Measurements from ENCODE around the gene TBX1. TPM values are rescaled to one million over a fixed set of nuclear protein-coding genes. Genes with fewer than 3 reads are reported as not detected.

Gene TBX1
- total RNA-seq, 2 experiments from 2014 or later = not detected

- no peaks in the 10 kb centered on the region for H3K4me1 Mint-ChIP-seq
Observed at GRCh38 chr22:19740586-19740985, 20.0 kb upstream of the TBX1 start.

DNA sequence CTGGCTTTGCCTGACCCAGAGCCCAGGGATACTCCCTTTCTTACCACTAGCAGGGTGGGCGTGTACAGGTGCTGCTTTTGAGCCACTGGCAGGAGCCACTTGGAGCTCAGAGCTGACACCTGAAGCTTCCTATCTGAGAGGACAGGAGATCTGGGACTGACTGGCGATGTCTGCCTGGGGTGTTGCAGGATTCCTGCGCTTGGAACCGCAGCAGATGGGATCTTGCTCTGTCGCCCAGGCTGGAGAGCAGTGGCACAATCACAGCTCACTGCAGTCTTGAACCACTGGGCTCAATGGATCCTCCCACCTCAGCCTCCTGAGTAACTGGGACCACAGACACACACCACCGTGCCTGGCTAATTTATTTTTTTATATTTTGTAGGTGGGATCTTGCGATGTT is 19.5 kb upstream of the TBX1 start:
- no peaks in the 10 kb centered on the region for H3K36me3 Mint-ChIP-seq
- no peak for DNase-seq
- H3K27me3 Mint-ChIP-seq = no peaks in the 10 kb centered on the region
- no peaks in the 10 kb centered on the region for H3K4me1 Mint-ChIP-seq
- H3K9me3 Mint-ChIP-seq = no peaks in the 10 kb centered on the region
- no peak overlapping the region for H3K4me3 Mint-ChIP-seq
- H3K27ac Mint-ChIP-seq = no peak overlapping the region

More at GRCh38 chr22:19740586-19740985, 20.0 kb upstream of the TBX1 start:
- no peaks in the 10 kb centered on the region for H3K9me3 Mint-ChIP-seq
- DNase-seq = no peak
- H3K27ac Mint-ChIP-seq = no peak overlapping the region
- no peaks in the 10 kb centered on the region for H3K27me3 Mint-ChIP-seq
- no peaks in the 10 kb centered on the region for H3K36me3 Mint-ChIP-seq
- no peak overlapping the region for H3K4me3 Mint-ChIP-seq

DNA sequence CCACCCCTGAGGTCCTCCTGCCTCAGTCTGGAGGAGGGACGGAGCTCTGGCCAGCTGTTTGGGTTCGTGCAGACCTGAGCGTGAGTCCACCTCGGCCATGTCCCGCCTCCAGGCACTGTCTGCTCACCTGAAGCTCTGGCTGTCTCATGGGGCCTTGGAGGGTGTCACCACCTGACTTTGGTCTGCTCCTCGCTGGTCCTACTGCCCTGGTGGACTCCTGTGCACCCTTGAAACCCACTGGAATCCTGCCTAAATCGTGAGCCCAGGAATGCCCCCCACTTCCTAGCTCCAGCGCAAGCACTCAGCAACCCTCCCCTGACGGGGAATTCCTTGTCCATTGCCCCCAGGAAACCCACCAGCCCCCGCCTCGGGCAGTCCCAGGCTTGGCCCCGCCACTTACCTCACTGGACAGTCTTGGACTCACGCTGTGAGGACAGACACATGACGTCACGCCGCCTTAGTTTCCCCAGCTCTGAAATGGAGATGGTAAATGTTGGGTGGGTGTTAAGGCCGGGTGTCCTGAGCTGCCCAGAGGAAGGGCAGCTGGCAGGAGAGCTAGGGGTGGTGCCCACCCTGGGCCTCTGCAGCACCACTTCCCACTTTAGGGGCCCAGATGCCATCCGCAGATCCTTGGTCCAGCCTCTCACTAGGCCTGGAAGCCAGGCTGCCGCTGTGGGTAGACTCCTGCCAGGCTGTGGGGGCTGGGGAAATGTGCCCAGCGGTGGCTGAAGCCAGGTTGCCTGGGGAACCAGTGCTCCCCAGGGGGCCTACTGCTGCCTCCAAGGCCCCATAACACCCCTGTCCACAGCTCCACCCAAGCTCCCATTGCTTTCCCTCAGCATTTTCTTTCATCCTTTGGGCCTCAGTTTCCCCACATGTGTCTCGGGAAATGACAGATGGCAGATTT is 18.2 kb upstream of the TBX1 start:
- Mint-ChIP-seq H3K4me1 (no peaks in the 10 kb centered on the region), H3K27ac (no peak overlapping the region), H3K9me3 (no peaks in the 10 kb centered on the region), H3K27me3 (no peaks in the 10 kb centered on the region), H3K4me3 (no peak overlapping the region), H3K36me3 (no peaks in the 10 kb centered on the region)
- DNase-seq = no peak

DNA sequence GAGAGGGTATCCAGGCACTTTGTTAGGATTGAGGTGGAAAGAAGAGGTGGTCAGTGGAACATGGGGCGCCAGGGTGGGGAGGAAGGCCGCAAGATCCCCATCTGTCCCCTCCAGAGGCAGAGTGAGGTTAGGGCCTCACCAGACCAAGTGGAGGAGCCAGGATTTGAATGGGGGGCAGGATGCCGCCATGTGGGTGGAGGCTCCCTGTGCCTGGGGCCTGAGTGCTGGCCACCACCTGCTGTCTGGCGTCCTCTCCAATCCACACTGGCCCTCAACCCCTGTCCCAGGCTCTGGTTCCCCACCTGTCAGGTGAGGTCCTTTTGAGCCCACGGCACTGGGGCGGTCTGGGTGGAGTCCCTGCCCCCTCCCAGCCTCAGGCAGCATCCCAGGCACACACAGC is 17.5 kb upstream of the TBX1 start:
- H3K36me3 Mint-ChIP-seq = no peaks in the 10 kb centered on the region
- H3K4me3 Mint-ChIP-seq = no peak overlapping the region
- DNase-seq = no peak
- no peaks in the 10 kb centered on the region for H3K4me1 Mint-ChIP-seq
- H3K9me3 Mint-ChIP-seq = no peaks in the 10 kb centered on the region
- no peak overlapping the region for H3K27ac Mint-ChIP-seq
- no peaks in the 10 kb centered on the region for H3K27me3 Mint-ChIP-seq

DNA sequence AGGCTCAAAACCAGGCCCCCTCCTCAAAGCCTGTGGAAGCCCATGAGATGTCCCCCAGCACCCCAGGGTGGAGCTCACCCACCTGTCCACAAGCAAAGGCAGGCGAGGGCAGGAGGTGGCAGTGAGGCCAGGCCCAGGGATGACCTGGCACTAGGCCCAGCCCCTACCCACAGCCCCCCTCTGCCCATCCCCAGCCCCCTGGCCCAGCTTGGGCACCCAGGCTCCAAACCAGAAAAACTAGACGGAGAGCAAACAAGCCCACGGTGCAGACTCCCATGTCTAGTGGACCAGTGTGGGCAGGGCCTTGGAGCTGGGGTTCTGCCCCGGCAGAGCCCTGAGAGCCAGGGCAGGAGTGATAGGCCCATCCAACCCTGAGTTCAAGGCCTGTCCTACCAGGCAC is 16.9 kb upstream of the TBX1 start:
- Mint-ChIP-seq H3K27me3 (no peaks in the 10 kb centered on the region), H3K4me3 (no peak overlapping the region), H3K36me3 (no peaks in the 10 kb centered on the region), H3K9me3 (no peaks in the 10 kb centered on the region), H3K27ac (no peak overlapping the region), H3K4me1 (no peaks in the 10 kb centered on the region)
- DNase-seq = no peak

DNA sequence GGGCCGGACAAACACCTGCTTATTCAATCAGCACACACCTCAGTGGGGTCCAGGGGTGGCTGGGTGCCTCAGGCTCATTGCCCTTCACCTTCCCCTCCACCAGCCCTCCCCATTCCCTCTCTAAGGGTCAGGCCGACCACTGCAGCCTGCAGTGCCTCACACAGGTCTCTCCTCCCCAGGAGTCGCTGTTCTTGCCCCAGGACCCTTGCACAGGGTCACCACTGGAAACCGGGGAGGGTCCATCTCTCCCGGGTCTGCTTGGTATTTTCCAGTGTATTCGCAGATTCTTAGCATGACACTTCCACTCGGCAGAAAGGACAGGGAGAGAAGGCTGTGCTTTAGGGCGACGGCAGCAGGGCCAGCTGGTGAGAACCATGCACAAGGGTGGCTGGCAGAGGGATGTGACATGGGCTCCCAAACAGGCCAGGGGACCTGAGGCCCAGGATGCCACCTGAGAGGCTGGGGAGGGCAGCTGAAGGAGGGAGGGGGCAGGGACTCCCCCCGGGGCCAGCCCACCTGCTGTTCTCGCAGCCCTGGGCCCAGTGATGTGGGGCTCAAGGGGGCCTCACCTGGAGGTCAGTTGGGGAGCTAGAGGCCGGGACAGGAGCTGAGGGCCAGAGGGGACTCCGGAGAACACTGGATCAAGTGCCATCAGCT is 16.1 kb upstream of the TBX1 start:
- no peaks in the 10 kb centered on the region for H3K27me3 Mint-ChIP-seq
- no peaks in the 10 kb centered on the region for H3K9me3 Mint-ChIP-seq
- no peaks in the 10 kb centered on the region for H3K4me1 Mint-ChIP-seq
- no peaks in the 10 kb centered on the region for H3K36me3 Mint-ChIP-seq
- DNase-seq = no peak
- no peak overlapping the region for H3K27ac Mint-ChIP-seq
- no peak overlapping the region for H3K4me3 Mint-ChIP-seq

DNA sequence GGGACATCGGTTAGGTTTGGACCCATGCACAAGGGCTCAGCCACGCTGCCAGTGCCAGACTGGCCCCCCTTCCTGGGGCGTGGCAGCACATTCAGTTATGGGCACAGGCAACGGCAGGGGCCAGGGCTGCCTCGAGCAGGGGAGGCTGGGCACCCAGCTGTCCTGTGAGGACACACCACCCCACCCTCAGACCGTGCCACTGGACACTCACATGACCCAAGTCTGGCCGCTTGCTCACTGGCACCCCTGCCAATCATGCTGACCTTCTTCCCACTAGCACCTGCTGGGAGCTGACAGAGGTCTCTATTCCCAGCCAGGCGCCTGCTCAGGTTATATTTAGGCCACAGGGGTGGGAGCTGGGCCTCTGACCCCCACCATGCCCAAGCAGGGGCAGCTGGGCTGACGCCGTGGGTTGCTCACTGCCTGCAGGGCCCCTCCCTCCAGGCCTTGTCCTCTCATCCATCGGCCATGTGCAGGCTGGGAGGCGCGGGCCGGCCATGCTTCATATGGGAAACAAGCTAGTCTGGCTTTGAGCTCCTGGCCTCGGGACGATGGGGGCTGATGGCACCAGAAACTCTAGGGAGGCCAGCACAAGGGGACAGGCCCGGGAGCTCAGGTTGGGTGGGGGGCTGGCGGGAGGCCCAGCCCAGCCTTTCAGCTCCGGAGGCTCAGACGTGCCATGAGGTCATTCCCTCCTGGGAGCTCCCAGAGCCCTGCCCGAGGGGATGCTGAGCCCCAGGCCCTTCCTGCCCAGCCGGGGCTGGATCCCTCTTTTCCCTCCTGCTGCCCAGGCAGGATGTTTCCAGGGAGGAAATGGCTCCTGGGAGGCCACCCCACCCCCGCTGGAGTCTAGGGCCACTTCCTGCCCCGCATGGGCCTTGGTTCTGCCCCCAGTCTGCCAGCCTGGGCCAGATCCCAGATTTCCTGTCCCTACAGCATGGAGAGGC is 15.2 kb upstream of the TBX1 start:
- Mint-ChIP-seq H3K4me3 (no peak overlapping the region), H3K9me3 (no peaks in the 10 kb centered on the region), H3K4me1 (no peaks in the 10 kb centered on the region), H3K27ac (no peak overlapping the region), H3K36me3 (no peaks in the 10 kb centered on the region), H3K27me3 (no peaks in the 10 kb centered on the region)
- no peak for DNase-seq

DNA sequence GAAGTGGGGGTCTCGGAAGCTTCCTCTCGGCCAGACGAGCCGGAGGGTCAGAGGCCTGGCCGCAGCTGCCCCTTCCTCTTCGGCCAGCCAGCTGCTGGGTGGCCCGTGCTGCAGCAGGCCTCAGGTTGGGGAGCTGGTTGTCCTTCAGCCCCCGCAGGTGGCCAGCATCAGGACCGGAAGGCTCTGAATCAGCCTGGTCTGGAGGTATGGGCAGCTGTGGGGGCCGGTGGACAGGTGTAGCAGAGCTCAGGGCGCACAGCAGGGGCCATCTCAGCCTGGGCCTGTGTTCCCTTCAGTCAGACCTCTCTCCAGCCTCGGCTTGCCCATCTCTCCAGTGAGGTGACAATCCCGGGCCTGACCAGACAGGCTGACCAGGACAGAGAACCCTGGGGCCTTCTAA is 13.9 kb upstream of the TBX1 start:
- Mint-ChIP-seq H3K4me1 (no peaks in the 10 kb centered on the region), H3K9me3 (no peaks in the 10 kb centered on the region), H3K27ac (no peak overlapping the region), H3K36me3 (no peaks in the 10 kb centered on the region), H3K4me3 (no peak overlapping the region), H3K27me3 (no peaks in the 10 kb centered on the region)
- no peak for DNase-seq

DNA sequence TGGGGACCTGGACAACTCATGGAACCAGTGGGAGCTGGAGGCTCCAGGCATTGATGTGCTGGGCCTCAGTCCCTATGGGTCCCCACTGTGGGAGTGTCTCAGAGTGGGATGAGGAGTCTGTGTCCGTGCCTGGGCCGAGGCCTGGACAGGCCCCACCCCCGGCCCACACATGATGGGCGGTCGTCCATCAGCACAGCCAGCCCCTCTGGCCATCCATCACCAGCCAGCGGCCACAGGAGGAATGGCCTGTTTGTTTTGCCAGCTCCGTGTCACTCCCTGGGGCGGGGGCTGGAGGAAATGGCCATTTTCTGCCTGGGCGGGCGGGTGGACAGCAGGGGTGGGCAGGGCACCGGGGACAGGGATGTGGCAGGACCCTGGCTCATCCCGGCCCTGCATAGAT is 13.0 kb upstream of the TBX1 start:
- no peak for DNase-seq
- Mint-ChIP-seq H3K4me3 (no peak overlapping the region), H3K36me3 (no peaks in the 10 kb centered on the region), H3K9me3 (no peaks in the 10 kb centered on the region), H3K4me1 (no peaks in the 10 kb centered on the region), H3K27me3 (no peaks in the 10 kb centered on the region), H3K27ac (no peak overlapping the region)

DNA sequence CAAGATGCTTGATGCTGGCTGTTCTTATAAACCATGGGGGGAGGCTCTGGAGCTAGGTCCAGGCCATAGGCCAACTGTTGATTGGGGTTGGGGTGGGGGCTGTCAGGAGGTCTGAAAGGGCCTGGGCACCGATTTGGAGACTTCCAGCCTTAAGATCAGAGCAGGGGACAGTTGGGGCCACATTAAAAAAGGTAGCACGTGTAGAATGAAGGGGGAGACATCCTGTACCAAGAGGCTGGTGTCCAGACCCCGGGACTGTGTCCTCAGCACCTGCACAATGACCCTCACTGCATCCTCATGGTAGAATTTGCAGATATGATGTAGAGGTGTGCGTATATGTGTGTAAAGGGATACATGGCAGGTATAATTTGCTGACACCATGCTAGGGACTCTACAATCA is 12.4 kb upstream of the TBX1 start:
- Mint-ChIP-seq H3K27me3 (no peaks in the 10 kb centered on the region), H3K36me3 (no peaks in the 10 kb centered on the region), H3K4me1 (no peaks in the 10 kb centered on the region), H3K9me3 (no peaks in the 10 kb centered on the region), H3K27ac (no peak overlapping the region), H3K4me3 (no peak overlapping the region)
- no peak for DNase-seq

GRCh38 chr22:19748991-19749664 is 11.4 kb upstream of the TBX1 start:
- Mint-ChIP-seq H3K9me3 (no peaks in the 10 kb centered on the region), H3K36me3 (no peaks in the 10 kb centered on the region), H3K27ac (no peak overlapping the region), H3K4me3 (no peak overlapping the region), H3K27me3 (peaks cover 6% of the 10 kb centered on the region), H3K4me1 (no peaks in the 10 kb centered on the region)
- DNase-seq = no peak

- Mint-ChIP-seq H3K4me3 (no peak overlapping the region), H3K9me3 (no peaks in the 10 kb centered on the region), H3K27me3 (peaks cover 14% of the 10 kb centered on the region), H3K27ac (no peak overlapping the region), H3K4me1 (no peaks in the 10 kb centered on the region), H3K36me3 (no peaks in the 10 kb centered on the region)
- DNase-seq = no peak
Observed at GRCh38 chr22:19749876-19750275, 10.7 kb upstream of the TBX1 start.

DNA sequence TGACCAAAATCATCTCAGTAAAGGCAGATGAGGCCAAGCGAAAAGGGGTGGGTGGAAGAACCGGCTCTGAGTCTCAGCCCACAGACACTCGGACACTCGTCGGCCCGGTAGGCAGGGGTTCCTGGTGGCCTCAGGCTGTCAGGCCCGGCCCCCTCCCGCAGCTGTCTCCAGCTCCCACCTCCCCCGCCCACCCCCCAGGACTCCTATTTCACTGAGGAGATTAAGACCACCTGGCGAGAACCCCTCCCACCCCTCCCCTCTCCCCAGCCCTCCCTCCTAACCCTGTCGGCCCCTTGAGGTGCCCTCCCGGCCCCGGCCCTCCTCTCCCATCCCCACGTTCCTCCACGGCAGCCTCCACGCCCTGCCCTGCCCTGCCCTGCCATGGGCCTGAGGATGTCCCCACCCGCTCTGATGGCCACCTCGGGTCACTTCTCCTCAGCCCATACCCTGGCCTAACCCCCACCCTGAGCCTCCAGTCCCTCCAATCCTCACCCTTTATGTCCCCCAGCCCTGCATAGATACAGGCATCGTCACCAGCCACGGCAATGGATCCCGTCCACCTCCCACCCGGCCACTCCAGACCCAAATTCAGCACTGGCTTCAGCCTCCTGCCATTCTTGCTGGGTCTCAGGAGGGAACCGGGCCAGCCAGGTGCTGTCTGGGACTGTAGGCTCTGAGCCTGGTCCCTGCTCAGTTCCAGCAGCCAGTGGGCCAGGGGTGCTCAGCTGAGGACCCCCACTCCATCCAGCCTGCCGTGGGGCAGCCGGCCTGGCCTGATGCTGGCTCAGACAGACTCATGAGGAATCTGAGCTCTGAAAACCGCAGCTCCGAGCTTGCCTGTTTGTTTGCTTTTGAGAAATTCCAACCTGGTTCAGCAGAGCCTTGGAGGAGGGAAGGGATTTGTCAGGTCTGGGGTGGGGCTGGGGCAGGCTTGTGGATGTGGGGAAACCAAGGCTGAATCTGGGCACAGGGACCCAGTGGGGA is 9.8 kb upstream of the TBX1 start:
- Mint-ChIP-seq H3K4me3 (no peak overlapping the region), H3K9me3 (no peaks in the 10 kb centered on the region), H3K27me3 (peaks cover 23% of the 10 kb centered on the region), H3K27ac (no peak overlapping the region), H3K4me1 (peaks cover 2% of the 10 kb centered on the region), H3K36me3 (no peaks in the 10 kb centered on the region)
- no peak for DNase-seq

All from activated naive CD8-positive, alpha-beta T cell treated with anti-CD3 and anti-CD28 coated beads for 36 hours (primary cell).